HG02973 (cell line): ENCODE measurements around the gene ULK1.

Experiments
- ATAC-seq: cut with Tn5 transposase; IDR thresholded peaks from one replicate; pipeline ENCODE4 v1.9.1; 2021; ENCODE audit warnings: moderate library complexity; ENCODE audit not compliant: unreplicated experiment

Gene ULK1

DNA sequence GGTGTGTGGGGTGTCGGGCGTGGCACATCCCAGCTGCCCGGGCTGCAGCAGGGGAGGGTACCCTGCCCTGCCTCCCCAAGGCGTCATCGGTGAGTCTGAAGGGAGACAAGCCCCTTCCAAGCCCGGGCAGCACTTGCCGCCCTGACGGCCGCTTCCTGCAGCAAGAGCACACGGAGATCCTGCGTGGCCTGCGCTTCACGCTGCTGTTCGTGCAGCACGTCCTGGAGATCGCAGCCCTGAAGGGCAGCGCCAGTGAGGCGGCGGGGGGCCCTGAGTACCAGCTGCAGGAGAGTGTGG lies 24.6 kb downstream of the ULK1 start:
- ATAC-seq: no peak

DNA sequence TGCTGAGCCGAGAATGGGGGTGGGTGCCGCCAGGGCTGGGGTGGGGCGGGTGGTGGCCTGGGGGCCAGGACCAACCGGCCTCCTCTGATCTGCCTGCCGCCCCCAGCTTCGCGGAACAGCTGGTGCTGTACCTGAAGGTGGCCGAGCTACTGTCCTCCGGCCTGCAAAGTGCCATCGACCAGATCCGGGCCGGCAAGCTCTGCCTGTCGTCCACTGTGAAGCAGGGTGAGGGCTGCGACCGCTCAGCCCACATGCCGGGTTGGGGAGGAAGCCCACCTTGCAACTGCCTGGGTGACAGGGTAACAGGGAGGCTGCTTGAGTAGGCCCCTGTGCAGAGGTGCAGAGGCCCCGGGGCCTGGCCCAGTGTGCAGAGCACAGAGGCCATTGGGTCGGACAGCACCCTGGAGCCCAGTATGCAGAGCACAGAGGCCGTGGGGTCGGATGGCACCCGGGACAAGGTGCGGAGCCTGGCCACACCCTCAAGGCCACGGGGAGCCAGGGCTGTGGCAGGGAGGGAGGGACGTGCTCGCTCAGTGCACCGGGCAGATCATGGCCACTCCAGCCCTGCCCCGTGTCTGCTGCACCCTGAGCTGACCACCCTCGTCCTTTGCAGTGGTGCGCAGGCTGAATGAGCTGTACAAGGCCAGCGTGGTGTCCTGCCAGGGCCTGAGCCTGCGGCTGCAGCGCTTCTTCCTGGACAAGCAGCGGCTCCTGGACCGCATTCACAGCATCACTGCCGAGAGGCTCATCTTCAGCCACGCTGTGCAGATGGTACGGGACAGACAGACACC lies 25.1 kb downstream of the ULK1 start:
- no peak for ATAC-seq

DNA sequence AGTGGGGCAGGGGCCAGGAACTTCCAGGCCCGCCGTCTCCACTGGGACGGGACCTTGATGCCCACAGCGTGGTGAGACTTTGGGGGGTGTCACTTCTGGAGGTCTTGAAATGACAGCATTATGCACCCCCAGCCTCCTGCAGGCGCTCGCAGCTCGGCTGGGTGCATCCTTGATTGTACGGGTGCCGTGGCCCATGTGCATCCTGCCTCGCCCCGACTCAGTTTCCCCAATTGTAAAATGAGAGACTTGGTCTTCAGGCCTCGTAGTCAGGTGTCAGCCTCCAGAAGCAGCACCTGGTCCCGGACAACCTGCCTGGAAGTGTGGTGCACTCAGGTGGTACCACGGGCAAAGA lies 25.7 kb downstream of the ULK1 start:
- no peak for ATAC-seq

DNA sequence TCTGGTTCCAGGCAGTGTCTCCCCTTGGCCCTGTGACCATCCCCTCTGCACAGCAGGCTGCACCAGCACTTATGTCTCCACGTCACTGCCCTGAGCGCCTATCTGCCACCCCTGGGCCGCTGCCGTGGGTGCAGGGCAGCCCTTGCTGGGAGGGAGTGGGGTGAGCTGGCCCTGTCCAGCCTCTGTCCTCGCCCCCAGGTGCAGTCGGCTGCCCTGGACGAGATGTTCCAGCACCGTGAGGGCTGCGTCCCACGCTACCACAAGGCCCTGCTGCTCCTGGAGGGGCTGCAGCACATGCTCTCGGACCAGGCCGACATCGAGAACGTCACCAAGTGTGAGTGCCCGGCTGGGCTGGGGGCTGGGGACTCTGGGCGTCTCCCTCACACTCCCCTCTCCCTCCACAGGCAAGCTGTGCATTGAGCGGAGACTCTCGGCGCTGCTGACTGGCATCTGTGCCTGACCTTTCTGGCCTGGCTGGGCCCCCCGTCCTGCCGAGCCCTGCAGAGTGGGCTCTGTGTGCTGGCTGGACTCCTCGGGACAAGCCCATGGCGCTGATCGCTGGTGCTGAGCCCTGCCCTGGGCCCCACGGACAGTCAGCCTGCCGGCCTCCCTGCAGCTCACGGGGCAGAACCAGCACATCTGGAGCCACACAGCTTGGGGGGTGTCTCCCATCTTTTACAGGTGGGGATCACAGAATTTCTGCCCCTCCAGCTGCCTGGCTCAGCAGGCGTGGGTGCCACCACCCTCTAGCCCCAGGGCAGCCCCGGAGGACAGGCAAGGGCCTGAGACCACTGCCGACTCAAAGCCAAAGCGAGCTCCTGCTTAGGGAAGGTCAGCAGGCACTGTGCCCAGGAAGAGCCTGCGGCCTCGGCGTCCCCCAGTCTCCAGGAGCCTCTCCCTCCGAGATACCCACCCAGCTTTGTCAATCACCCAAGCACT lies 26.7 kb downstream of the ULK1 start:
- ATAC-seq: no peak

DNA sequence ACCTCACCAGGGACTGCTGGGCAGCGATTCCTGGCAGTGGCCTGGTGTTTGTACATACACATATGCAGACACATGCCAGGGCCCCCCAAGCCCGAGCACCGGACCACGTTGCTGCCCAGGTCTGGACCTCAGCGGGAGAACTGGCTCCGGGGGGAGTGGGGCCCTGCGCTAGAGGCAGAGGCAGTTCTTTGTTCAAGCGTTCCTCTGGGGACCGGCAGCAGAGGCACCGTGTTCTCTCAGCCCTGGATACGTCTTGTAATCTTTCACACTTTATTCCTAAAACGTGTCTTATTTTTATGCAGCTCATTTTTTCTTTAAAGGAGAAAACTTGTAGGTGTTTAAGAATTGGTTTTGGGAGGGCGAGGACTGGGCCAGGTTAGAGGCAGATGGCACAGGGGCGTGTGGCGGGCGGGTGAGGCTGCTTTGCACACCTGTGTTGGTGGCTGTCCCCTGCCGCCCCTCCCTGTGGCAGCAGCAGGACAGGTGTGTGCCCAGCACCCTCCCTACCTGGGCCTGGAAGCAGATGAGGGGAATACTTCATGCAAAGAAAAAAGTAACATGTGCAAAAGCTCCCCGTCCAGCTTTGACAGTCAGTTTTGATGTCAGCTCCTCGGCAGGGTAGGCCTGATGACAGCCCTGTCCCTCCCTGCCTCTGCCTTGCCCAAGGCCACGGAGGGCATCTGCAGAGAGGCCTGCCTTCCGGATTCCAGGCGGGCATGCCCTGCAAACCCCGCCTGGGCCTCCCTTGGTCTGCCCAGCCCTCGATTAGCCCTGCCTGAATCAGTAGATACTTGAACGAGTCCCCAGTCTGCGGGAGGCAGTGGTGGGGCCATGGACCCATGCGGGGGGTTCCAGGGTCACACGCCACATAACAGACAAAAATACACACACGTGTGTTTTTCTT lies 27.7 kb downstream of the ULK1 start:
- no peak for ATAC-seq

DNA sequence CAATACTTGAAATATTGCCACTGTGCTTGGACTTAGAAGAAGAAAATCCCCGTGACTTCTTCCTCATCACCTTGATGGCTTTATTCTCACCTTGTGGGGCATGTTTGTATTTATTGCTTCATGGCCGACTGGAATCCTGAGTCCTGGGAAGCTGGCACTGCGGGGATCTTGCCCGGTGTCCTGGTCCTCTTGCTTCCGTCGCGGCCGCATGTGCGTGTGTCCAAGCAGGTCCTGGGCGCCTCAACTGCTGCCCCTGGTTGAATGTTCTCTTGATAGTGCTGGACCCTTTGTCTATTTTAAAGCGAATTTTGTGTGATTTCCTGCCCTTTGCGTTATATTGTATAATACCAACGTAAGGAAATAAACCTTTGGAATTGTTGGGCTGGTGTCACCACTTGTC lies 28.4 kb downstream of the ULK1 start:
- no peak for ATAC-seq

DNA sequence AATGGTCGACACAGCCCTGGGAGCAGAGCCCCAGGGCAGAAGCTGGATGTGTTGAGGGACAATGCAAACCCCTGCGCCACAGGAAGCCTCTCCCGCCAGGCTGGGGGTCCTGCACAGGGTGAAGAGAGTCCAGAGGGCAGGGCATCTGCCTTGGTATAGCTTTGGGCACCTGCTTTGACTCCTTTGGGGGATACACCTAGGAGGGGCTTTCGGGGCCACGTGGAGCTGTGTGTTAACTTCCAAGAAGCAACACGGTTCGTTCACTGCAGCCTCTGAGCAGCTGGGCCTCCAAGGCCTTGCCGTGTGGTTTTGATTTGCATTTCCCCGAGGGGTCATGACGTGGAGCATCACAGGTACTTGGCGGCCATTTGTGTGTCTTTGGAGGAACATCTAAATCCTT lies 28.8 kb downstream of the ULK1 start:
- ATAC-seq: peak; percentile 76

DNA sequence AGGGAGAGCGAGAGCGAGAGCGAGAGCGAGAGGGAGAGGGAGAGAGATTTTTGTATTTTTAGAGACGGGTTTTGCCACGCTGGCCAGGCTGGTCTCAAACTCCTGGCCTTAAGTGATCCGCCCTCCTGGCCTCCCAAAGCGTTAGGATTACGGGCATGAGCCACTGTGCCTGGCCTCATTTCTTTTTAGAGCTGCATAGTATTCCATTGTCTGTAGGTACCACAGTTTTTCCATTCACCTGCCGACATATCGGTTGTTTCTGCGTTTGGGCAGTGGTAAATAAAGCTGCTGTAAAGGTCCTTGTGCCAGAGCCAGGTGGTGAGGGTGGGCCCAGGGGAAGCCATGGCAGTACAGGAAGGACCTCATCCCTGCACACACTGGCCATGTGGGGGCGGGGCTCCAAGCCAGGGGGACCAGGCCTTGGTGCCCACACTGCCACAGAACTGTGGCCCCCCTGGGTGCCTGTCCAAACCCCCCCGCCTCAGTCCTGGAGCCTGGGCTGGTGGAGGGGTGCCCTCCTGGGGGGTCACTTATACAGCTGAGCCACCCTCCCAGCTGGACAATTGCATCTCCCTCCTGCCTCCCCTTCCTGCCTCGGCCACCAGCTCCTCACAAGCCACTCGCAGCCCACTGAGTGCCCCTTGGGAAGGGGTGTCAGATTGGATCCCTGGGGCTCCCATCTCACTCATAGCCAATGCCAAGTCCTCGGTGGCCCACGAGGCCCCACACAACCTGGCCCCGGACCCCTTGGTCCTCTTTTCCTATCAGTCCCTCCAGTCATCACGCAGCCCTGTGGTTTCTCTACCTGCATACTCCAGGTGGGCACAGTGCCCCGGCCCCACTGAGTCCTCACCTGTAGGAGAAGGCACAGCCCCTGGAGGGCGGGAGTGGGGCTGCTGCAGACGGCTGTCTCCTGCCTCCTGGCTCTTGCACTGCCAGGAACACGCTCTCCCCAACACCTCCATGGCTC lies 33.0 kb downstream of the ULK1 start:
- no peak for ATAC-seq

DNA sequence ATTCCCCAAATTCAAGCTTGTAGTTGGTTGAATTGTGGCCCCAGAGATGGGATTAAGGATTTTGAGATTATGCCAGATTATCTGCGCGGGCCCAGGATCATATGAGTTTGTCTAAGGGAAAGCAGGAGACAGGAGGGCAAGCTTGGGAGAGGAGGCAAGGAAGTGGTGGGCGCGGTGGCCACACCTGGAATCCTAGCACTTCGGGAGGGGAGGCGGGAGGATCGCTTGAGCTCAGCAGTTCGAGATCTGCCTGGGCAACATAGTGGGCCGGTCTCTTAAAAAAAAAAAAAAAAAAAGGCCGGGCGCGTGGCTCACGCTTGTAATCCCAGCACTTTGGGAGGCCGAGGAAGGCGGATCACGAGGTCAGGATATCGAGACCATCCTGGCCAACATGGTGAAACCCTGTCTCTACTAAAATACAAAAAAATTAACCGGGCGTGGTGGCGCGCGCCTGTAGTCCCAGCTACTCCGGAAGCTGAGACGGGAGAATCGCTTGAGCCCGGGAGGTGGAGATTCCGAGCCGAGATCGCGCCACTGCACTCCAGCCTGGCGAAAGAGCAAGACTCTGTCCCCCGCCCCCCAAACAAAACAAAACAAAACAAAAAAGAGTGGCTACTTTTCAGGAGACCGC lies 33.8 kb downstream of the ULK1 start:
- no peak for ATAC-seq

DNA sequence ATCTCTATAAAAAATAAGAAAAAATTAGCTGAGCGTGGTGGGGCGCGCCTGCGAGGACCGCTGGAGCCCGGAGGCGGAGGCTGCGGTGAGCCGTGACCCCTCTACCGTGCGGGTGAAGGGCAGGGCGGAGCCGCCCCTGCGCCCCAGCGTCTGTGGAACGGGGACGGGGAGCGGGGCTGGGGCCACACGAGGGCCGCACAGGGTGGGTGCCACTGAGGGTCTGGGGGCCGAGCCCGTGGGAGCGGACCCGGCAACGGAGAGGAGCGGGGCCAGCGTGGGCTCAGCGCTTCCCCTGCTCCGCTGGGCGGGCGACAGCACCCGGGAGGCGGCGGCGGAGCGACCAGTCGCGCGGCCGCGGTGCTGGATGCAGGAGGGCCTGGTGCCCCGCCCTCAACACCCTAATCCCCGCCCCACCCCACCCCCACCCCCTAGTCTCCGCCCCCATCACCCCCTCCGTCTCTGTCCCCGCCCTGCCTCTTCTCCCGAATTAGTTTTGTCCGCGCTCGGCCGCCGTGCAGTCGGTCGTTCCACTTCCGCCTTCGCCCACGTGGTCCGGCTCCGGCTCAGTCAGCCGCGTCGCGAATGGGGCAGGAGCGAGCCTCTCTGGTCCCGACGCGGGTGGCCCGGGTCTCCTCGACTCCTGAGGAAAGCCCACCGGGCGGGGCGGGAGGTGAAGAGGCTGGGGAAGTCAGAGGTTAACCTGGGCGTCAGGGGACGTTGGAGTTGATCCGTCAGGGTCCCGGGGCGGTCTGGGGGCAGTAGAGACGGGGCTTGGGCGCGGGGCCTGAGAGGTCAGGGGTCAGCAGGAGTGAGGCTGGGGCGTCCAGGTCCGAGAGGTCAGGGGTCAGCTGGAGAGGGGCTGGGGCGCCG lies 34.5 kb downstream of the ULK1 start, which contains the start of gene PUS1:
Gene PUS1, plus strand, starts transcription at position 566 of the 870 bp plus-strand sequence. CDS start 447 bp downstream, outside the sequence.
- peak; percentile 59 for ATAC-seq

DNA sequence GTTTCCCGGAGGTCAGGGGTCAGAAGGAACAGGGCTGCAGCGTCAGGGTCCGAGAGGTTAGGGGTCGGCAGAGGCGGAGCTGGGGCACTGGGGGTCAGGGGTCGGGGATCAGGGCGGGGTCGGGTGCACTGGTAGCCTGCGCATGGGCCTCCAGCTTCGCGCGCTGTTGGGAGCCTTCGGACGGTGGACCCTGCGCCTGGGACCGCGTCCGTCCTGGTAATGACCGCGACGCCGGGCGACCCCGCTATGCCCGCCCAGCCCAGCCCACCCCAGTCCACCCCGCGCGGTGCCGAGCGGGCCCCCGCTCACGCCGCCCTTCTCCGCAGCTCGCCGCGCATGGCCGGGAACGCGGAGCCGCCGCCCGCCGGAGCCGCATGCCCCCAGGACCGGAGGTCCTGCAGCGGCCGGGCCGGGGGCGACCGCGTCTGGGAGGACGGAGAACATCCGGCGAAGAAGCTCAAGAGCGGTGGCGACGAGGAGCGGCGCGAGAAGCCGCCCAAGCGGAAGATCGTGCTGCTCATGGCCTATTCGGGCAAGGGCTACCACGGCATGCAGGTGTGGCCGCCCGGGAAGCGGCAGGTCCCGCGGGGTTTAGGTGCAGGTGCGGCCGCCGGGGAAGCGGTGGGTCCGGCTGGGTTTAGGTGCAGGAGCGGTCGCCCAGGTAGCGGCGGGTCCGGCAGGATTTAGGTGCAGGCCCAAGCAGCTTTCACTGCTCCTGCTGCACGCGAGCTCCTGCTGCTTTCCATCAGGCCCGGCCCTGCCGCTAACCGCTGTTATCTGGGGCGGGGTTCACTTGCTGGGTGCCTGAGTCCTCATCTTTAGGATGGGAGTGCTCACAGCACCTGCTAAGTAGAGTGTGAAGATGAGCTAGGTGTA lies 35.4 kb downstream of the ULK1 start:
- no peak for ATAC-seq

DNA sequence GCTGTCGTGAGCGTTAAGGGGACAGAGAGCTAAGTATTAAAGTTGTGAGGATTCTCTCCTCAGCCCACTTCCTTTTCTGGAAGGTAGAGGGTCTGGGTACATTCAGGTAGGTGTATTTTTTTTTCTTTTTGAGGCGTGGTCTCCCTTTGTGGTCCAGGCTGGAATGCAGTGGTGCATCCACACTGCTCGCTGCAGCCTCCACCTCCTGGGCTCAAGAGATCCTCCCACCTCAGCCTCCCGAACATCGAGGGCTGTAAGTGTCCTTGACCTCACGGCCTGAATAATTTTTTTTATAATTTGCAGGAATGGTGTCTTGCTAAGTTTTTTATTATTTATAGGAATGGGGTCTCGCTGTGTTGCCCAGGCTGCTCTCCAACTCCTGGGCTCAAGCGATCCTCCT lies 36.1 kb downstream of the ULK1 start:
- no peak for ATAC-seq

DNA sequence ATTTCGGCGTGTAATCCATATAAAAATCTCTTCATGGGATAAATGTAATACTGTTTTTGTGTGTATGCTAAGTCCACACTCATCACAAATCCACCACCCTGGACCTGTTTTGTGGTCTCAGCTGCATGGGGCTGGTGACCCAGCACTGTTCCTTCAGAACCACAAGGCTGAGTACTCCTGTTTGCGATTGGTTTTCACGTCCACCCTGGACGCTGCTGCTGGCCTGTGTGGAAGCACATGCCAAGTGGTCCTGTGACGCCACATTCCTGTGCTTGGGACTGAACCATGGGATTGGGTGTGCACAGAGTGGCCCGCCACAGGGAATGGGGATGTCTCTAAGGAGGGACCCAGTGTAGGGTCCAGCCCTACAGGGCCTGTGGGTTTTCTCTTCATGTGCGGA lies 39.0 kb downstream of the ULK1 start:
- no peak for ATAC-seq

DNA sequence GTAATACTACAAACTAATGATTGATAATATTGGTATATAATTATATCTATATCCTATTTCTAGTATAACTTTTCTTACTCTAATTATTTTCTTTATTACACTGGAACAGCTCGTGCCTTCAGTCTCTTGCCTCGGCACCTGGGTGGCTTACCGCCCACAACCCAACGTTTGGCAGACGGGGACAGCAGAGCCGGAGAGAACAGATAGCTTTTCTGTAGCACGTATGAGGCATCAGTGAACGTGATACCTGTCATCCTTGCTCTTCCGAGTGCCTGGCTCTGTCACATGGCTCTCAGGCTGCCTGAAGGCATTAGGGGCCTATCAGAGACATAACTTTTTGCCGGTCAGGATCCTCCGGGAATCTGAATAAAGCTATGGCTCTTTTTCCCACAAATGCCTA lies 40.1 kb downstream of the ULK1 start:
- ATAC-seq: no peak

DNA sequence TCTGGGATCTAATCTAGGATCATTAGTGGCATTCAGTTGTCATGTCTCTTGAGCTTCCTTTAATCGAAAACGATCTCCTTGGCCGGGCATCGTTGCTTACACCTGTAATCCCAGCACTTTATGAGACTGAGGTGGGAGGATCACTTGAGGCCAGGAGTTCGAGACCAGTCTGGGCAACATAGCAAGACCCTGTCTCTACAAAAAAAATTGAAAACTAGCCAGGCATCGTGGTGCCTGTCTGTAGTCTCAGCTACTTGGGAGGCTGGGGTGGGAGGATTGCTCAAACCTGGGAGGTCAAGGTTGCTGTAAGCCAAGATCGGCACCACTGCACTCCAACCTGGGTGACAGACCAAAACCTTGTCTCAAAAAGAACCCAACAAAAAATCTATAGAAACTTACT lies 43.7 kb downstream of the ULK1 start:
- no peak for ATAC-seq

DNA sequence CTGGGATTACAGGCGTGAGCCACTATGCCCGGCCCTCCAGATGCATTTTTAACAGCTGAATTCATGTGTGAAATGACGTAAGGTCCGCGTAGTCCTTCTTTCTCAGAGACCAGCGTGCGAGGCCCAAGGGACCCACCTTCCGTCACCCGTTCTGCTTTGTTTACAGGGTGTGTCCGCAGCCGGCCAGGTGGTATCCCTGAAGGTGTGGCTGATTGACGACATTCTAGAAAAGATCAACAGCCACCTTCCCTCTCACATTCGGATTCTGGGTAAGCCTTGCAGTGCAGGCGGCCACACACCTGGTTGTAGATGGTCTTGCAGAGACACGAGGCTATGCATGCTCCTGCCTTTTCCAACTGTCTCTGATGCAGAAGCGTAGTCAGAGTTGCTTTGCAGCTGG lies 44.6 kb downstream of the ULK1 start:
- no peak for ATAC-seq

DNA sequence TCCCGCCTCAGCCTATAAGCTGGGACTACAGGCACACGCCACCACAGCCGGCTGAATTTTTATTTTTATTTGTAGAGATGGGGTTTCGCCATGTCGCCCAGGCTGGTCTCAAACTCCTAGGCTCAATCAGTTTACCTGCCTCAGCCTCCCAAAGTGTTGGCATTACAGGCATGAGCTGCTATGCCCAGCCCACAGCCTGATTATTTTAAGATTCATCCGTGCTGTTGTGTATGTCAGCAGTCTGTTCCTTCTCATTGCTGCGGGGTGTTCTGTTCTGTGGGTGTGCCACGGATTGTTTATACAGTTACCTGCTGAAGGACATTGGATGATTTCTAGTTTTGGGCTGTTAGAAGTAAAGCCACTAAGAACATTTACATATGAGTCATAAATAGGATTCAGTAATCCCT lies 45.7 kb downstream of the ULK1 start:
- no peak for ATAC-seq
